T-helper 1 cell treated with Interleukin-12 subunit alpha and Interleukin-12 subunit beta and Interleukin-4 antibody, amounts not matched to agents 30 μg/mL and 1 μg/mL, for 36 hours (primary cell): Measurements from ENCODE around the gene RAB3B.
"Not testable (repeated sequence)": the region's sequence is repeated elsewhere in the genome, so short reads cannot be mapped to it uniquely, and the experiment has no call there.

ENCODE experiments used
- H3K27ac Mint-ChIP-seq: one replicate; pipeline ENCODE4 v1.8.0; 2021; ENCODE audit warnings: mild to moderate bottlenecking, mixed read lengths
- H3K27me3 Mint-ChIP-seq: one replicate; pipeline ENCODE4 v1.8.0; 2021; ENCODE audit warnings: low read depth, mixed read lengths
- H3K36me3 Mint-ChIP-seq: one replicate; pipeline ENCODE4 v1.8.0; 2021; ENCODE audit warnings: low read depth, mixed read lengths
- H3K4me1 Mint-ChIP-seq: one replicate; pipeline ENCODE4 v1.8.0; 2021; ENCODE audit warnings: low read depth, mixed read lengths
- H3K4me3 Mint-ChIP-seq: one replicate; pipeline ENCODE4 v1.8.0; 2021; ENCODE audit warnings: mild to moderate bottlenecking, moderate library complexity, mixed read lengths
- H3K9me3 Mint-ChIP-seq: one replicate; pipeline ENCODE4 v1.8.0; 2021; ENCODE audit warnings: mixed read lengths

RAB3B gene

DNA sequence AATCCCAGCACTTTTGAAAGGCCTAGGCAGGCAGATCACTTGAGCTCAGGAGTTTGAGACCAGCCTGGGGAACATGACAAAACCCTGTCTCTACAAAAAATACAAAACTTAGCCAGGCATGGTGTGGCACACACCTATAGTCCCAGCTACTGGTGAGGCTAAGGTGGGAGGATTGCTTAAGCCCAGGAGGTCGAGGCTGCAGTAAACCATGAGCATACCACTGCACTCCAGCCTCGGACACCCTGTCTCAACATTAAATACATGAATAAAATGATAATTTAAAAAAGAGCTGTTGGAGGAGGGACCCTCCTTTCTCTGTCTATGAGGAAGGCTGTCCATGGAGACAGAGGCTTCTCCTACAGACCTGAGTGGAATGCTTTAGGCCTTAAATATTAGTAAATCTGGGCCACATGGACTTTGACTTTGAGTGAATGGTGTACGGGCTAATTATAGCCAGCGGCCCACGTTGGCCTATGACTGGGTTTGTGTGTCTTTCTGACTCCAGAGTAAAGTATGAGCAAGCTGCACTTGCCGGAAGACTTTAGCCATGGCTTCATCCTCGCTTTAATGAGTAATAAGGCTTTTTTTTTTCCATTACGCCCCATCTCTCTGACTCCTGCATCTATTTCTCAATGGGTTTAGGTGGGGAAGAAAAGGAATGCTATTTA is 21.3 kb downstream of the RAB3B start:
- no peaks in the 10 kb centered on the region for H3K9me3 Mint-ChIP-seq
- no peaks in the 10 kb centered on the region for H3K4me1 Mint-ChIP-seq
- no peaks in the 10 kb centered on the region for H3K36me3 Mint-ChIP-seq
- H3K27ac Mint-ChIP-seq, result no peak overlapping the region
- peaks cover 3% of the 10 kb centered on the region for H3K27me3 Mint-ChIP-seq
- H3K4me3 Mint-ChIP-seq, result no peak overlapping the region

DNA sequence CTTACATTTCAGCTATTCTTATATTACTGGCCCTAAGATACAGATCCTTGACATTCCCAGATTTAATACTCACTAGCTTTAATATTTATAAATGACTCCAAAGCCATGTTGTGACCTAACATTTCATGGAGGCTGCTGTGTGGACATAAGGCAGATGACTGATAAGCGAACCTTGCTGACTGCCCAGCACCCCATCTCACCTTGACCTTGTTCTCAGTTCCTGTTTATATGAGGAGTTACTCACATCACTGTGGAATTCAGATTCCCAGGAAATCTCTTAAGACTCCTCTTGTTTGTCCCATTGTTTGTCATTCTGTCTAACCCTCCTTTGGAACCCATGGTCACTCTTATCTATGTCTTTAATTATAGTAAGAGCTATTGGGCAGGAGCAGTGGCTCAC is 21.9 kb downstream of the RAB3B start:
- Mint-ChIP-seq H3K27ac (no peak overlapping the region), H3K9me3 (no peaks in the 10 kb centered on the region), H3K4me3 (no peak overlapping the region), H3K27me3 (peaks cover 3% of the 10 kb centered on the region), H3K36me3 (no peaks in the 10 kb centered on the region), H3K4me1 (no peaks in the 10 kb centered on the region)

DNA sequence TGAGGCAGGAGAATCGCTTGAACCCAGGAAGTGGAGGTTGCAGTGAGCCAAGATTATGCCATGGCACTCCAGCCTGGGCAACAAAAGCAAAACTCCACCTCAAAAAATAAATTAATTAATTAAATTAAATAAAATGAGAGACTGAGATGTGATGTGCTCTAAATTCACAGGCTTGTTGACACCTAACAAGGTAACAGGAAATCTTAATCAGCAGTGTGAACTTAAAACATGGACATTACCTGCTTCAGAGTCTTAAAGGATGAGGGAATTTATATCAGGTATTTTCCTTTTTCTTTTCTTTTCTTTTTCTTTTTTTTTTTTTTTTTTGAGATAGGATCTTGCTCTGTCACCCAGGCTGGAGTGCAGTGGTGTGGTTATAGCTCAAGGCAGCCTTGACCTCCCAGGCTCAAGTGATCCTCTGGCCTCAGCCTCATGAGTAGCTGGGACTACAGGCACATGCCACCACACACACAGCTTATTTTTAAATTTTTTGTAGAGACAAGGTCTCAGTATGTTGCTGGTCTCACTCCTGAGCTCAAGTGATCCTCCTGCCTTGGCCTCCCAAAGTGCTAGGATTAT is 23.2 kb downstream of the RAB3B start:
- not testable (repeated sequence) for H3K4me3 Mint-ChIP-seq, H3K27ac Mint-ChIP-seq, H3K36me3 Mint-ChIP-seq, H3K4me1 Mint-ChIP-seq, H3K9me3 Mint-ChIP-seq, H3K27me3 Mint-ChIP-seq

DNA sequence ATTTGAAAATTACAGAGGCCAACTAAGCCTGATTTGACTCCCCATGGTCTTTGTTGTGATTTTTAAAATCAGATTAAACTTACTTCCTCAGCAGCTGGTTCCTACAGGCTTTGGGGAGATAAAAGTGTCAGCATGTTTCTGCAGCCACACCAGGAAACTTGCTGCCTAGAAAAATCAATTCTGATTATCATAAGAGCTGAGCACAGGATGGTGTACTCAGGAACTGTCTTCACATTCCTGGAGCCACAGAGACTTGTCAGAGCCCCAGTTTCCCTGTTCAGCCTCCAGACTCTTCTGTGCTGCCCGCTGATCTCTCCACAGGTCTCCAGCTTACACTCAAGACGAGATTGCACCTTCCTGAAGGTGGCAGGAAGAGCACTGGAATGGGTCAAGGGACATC is 23.9 kb downstream of the RAB3B start:
- Mint-ChIP-seq H3K36me3 (no peaks in the 10 kb centered on the region), H3K4me3 (no peak overlapping the region), H3K27ac (no peak overlapping the region), H3K27me3 (peaks cover 3% of the 10 kb centered on the region), H3K9me3 (no peaks in the 10 kb centered on the region), H3K4me1 (no peaks in the 10 kb centered on the region)

DNA sequence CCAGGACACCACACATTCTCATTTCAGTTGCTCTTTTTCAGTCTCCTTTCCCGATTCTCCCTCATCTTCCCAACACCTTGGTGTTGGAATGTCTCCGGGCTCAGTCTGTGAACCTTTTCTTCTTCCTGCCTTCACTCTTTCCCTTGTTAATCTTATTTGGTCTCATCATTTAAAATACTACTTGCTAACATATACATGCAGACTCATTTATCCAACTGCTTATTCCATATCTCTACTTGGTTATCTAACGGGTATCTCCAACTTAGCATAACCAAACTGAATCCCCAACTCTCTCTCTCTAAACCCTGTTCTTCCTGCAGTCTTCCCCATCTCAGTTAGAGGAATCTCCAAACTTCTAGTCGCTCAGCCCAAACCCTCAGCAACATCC is 26.2 kb downstream of the RAB3B start:
- no peaks in the 10 kb centered on the region for H3K4me1 Mint-ChIP-seq
- H3K27me3 Mint-ChIP-seq, result peaks cover 5% of the 10 kb centered on the region
- H3K27ac Mint-ChIP-seq, result no peak overlapping the region
- H3K36me3 Mint-ChIP-seq, result no peaks in the 10 kb centered on the region
- H3K4me3 Mint-ChIP-seq, result no peak overlapping the region
- H3K9me3 Mint-ChIP-seq, result no peaks in the 10 kb centered on the region

DNA sequence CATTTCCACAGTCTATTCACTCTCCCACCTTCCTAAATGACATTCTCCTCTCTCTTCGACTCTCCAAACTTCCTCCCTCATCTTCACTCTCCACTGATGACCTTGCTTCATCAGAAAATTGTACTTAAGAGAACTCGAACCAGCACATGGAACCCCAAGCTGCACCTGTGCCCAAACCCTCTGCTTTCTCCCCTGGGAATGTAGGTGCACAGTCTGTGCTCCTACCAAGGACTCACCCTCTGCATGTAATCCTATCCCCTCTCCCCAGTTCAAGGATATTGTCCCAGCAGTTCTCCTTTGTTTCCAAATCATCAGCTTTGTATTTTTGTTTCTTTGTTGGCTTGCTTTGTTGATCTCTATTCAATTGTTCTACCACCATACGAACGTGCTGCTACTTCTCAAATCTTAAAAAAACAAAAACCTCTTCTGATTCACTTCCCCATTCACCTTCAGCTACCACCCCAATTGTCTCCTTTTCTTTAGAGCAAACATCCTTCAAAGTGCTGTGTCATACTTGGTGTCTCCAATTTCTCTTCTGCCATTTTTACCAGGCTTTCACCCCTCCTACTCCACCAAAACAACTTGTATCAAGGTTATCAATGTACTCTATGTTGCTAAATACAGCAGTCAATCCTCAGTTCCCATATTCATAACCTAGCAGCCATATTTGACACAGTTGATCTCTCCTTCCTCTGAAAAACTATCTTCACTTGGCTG is 26.8 kb downstream of the RAB3B start:
- Mint-ChIP-seq H3K27ac (no peak overlapping the region), H3K27me3 (peaks cover 5% of the 10 kb centered on the region), H3K4me1 (no peaks in the 10 kb centered on the region)

DNA sequence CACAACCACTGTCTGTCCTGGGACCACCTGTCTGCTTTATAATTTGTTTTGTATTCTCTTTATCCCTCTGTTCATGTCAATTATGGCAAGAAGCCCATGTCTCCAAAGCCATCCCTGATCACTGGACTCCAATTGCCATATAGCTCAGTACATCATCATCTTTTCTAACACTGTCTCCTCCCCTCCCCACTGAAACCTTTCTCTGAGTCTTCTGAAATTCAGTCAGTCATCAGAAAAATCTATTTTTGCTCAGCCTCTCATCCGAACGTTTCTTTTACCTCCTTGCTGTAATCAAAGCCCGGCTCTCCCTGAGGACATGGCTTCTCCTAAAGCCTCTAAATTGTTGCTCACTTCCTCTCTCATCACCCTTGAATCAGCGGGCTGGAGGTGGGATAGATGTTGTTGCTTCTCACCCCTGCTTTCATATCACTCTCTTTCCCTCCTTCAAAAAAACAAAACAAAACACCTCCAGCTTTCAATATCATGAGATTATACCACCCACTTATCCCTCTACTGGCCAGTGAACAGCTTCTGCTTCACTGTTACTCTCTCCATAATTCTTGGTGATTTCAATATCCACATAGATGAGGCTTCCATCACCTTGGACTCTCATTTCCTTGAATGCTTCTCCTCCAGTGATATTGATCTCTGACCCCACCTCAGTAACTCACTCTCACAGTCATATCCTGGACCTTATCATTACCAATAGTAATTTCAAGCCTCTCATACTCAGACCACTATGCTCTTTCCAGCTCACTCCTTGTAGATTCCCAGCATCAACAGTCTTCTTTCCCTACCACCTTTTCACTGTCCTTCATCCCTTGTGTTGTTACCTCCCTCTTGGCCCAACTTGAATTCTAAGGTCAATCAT is 27.8 kb downstream of the RAB3B start:
- no peaks in the 10 kb centered on the region for H3K4me1 Mint-ChIP-seq
- H3K4me3 Mint-ChIP-seq, result no peak overlapping the region
- H3K27ac Mint-ChIP-seq, result no peak overlapping the region
- H3K9me3 Mint-ChIP-seq, result no peaks in the 10 kb centered on the region
- no peaks in the 10 kb centered on the region for H3K36me3 Mint-ChIP-seq
- H3K27me3 Mint-ChIP-seq, result peaks cover 5% of the 10 kb centered on the region

More for the DNA sequence above, 26.8 kb downstream of the RAB3B start:
- Mint-ChIP-seq H3K4me3 (no peak overlapping the region), H3K36me3 (no peaks in the 10 kb centered on the region), H3K9me3 (no peaks in the 10 kb centered on the region)

DNA sequence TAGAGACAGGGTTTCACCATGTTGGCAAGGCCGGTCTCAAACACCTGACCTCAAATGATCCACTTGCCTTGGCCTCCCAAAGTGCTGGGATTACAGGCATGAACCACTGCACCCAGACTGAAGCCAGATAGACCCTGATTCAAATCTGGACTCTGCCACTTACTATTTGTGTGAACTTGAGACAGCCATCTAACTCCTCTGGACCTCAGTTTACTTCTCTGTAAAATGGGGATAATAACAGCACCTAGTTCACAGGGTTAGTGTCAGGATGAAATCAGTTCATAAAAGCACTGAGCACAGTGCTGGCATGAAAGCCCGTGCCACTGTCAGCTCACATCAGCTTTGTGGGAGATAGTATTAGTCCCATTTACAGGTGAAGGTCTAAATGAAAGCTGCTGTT is 28.5 kb downstream of the RAB3B start:
- Mint-ChIP-seq H3K27me3 (peaks cover 5% of the 10 kb centered on the region), H3K27ac (no peak overlapping the region), H3K36me3 (no peaks in the 10 kb centered on the region), H3K9me3 (no peaks in the 10 kb centered on the region), H3K4me3 (no peak overlapping the region), H3K4me1 (no peaks in the 10 kb centered on the region)

DNA sequence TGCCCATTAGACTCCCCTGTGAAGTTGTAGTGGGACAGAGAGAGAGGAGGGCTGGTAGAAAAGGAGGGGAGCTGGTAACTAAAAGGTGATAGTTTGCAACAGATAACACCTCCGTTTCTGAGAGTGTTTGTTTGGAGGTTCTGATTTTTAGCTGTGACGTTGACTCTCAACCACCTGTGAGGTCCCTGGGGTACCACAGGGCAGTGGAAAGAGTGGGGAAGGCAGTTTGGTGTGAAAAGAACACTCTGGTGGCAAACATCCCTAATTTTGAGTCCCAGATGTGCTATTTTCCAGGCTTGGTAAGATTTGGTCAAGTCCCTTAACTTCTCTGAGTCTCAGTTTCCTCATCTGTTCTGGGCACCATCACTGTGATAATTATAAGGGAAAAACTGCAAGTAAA is 29.3 kb downstream of the RAB3B start:
- H3K27me3 Mint-ChIP-seq, result peaks cover 5% of the 10 kb centered on the region
- H3K4me1 Mint-ChIP-seq, result peaks cover 3% of the 10 kb centered on the region
- H3K9me3 Mint-ChIP-seq, result no peaks in the 10 kb centered on the region
- no peak overlapping the region for H3K4me3 Mint-ChIP-seq
- no peak overlapping the region for H3K27ac Mint-ChIP-seq
- H3K36me3 Mint-ChIP-seq, result no peaks in the 10 kb centered on the region

DNA sequence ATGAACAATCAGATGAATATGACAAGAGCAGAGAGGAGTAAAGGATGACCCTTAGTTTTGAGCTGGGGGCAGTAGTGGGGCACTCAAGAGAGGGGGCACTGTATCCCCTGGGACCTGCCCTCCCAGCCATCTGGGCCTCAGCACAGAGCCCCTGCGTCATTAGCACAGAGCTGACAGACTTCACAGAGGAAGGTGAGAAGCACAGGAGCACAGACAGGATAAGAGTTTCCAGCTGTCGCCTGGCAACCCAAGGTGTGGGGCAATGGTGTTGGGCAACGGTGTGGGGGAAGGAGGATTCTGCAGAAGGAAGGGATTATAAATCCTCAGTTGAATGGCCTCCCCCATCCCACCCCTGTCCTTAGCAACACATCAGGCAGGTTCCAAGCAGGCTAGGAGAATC is 30.2 kb downstream of the RAB3B start:
- Mint-ChIP-seq H3K36me3 (no peaks in the 10 kb centered on the region), H3K27me3 (peaks cover 5% of the 10 kb centered on the region), H3K4me1 (peaks cover 3% of the 10 kb centered on the region), H3K9me3 (no peaks in the 10 kb centered on the region), H3K27ac (no peak overlapping the region), H3K4me3 (no peak overlapping the region)

DNA sequence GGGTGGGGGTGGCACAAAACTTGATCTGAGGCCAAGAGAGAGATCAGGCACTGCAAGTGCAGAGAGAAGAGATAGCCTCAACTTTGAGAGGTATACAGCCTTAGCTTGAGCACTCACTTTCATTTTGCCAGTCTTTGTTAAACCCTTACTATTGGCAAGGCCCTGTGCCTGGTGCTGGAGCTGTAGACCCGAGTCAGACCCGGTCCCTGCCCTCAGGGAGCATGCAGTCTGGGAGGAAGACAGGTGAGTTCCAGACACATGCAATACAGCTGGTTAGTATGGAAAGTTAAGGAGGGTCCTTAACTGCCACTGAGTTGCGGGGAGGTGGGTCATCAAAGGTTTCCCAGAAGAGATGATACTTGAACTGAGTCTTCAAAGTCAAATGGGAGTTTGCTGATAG is 31.7 kb downstream of the RAB3B start:
- Mint-ChIP-seq H3K27ac (no peak overlapping the region), H3K4me1 (peaks cover 3% of the 10 kb centered on the region), H3K4me3 (no peak overlapping the region), H3K9me3 (no peaks in the 10 kb centered on the region), H3K27me3 (peaks cover 5% of the 10 kb centered on the region), H3K36me3 (no peaks in the 10 kb centered on the region)

DNA sequence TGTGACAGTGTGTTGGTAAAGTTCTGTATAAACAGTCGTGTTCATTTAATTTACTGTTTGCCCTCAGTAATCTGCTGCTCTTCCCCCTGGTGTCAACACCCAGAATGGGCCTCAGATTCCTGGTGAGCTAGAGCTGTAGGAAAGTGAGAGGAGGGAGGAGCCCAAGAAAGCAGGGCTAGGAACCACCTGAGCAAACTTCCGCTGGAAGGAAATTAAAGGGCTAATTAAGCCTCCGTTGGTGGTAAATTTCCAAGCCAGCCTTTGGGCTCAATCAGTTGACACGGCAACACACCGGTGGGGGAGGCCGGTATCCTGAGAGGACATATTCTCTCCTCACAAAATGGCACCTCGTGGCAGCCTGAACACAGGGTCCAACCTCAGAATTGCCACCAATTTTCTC is 32.9 kb downstream of the RAB3B start:
- peaks cover 5% of the 10 kb centered on the region for H3K27me3 Mint-ChIP-seq
- peaks cover 9% of the 10 kb centered on the region for H3K4me1 Mint-ChIP-seq
- H3K9me3 Mint-ChIP-seq, result no peaks in the 10 kb centered on the region
- H3K36me3 Mint-ChIP-seq, result no peaks in the 10 kb centered on the region
- no peak overlapping the region for H3K27ac Mint-ChIP-seq
- H3K4me3 Mint-ChIP-seq, result no peak overlapping the region

DNA sequence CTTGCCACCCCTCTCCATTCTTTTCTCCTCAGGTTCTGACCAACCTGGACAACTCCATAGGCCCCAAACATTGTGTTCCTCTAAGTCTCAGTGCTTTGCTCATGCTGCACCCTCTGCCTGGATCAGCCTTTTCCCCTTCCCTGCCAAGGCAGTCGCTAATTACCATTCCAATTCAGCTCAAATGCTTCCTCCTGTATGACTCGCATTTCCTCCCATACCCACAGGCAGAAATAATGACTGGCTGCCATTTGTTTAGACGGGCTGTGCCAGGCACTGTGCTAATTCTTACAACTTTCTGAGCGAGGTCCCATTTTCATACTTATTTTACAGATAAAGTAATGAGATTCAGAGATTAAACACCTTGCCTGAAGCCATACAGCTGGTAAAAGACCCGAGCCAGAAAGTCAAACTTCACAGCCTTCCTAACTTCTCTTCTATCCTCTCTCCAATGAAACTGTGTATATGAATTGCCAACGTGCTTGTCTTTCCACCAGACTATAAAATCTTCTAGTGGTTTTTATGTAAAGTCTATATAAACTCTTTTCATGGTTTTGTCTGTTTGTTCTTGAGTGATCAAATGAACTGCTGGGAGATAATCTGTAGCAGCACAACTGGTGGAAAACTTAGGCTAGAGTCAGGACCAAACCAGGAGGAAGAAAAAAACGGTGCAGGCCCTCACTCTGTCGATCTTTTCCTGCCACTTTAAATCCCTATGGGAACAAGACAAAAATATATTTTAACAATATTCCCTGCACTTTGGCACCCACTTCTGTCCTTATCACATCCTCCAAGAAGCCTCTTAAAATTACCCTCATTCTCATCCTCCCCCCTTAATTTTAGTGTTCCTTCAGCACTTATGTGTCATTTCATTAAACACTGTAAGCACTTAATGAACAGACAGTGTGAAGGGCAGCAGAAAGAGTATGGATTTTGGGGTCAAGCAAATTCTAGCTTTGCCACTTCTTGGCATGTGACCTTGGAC is 33.7 kb downstream of the RAB3B start:
- Mint-ChIP-seq H3K27me3 (peaks cover 5% of the 10 kb centered on the region), H3K4me3 (no peak overlapping the region), H3K9me3 (no peaks in the 10 kb centered on the region), H3K4me1 (peaks cover 10% of the 10 kb centered on the region), H3K27ac (no peak overlapping the region), H3K36me3 (no peaks in the 10 kb centered on the region)
